Duodenal mucosa (tissue), 2 donors: Measurements from ENCODE around the gene CLSTN3.

ENCODE experiments used
- H3K27ac ChIP-seq: one replicate; pipeline ENCODE4 v1.7.0; 2013; ENCODE audit warnings: low read depth, low read length
- H3K27me3 ChIP-seq, 2 donors: one replicate each; pipeline ENCODE4 v1.7.0; 2013; ENCODE audit warnings: low read length in 2 of 2, control low read depth in 1 of 2; ENCODE audit not compliant: insufficient read depth in 2 of 2, control insufficient read depth in 1 of 2
- H3K36me3 ChIP-seq, 2 donors: one replicate each; pipeline ENCODE4 v1.7.0; 2013; ENCODE audit warnings: low read length in 2 of 2, control low read depth in 1 of 2; ENCODE audit not compliant: insufficient read depth in 2 of 2, control insufficient read depth in 1 of 2
- H3K4me1 ChIP-seq, 2 donors: one replicate each; pipeline ENCODE4 v1.7.0; 2013; ENCODE audit warnings: low read length in 2 of 2, control low read depth in 1 of 2; ENCODE audit not compliant: insufficient read depth in 2 of 2, control insufficient read depth in 1 of 2
- H3K4me3 ChIP-seq, 2 donors: one replicate each; pipeline ENCODE4 v1.7.0; 2013; ENCODE audit warnings: low read length in 2 of 2, low read depth in 1 of 2
- H3K9ac ChIP-seq, 2 donors: one replicate each; pipeline ENCODE4 v1.7.0; 2013; ENCODE audit warnings: low read length in 2 of 2, low read depth in 1 of 2
- H3K9me3 ChIP-seq, 2 donors: one replicate each; pipeline ENCODE4 v1.7.0; 2013; ENCODE audit warnings: low read length in 2 of 2, control low read depth in 1 of 2; ENCODE audit not compliant: control insufficient read depth in 1 of 2

Gene CLSTN3

GRCh38 chr12:7113389-7113871 is 16.7 kb upstream of the CLSTN3 start:
- Histone ChIP-seq H3K4me1 (peaks cover 20% of the 10 kb centered on the region in 2 donors), H3K27me3 (no peaks in the 10 kb centered on the region), H3K9ac (no peak overlapping the region), H3K36me3 (peaks cover 3 to 4% of the 10 kb centered on the region in 2 donors), H3K4me3 (no peak overlapping the region), H3K27ac (no peak overlapping the region), H3K9me3 (no peaks in the 10 kb centered on the region)

DNA sequence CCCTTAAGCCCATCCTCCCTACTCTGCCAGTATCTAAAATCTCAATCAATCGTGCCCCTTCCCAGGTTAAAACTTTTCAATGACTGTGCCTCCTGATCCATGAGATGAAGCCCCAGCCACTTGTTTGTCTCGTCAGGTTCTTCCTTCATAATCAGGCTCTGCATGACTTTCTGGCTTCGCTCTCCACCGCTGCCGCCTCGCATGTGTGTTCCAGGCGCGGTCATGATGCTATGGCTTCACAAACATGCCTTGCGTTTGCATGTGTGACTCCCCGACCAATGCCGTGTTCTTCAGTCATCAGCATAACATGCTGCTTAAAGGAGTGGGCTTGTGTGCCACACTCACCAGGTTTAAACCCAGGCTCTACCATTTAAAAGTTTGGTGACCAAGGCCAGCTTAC is 16.2 kb upstream of the CLSTN3 start:
- Histone ChIP-seq H3K4me3 (no peak overlapping the region), H3K9ac (no peak overlapping the region), H3K27me3 (no peaks in the 10 kb centered on the region), H3K9me3 (no peaks in the 10 kb centered on the region), H3K36me3 (peaks cover 3 to 4% of the 10 kb centered on the region in 2 donors), H3K4me1 (peaks cover 20 to 21% of the 10 kb centered on the region in 2 donors), H3K27ac (no peak overlapping the region)

DNA sequence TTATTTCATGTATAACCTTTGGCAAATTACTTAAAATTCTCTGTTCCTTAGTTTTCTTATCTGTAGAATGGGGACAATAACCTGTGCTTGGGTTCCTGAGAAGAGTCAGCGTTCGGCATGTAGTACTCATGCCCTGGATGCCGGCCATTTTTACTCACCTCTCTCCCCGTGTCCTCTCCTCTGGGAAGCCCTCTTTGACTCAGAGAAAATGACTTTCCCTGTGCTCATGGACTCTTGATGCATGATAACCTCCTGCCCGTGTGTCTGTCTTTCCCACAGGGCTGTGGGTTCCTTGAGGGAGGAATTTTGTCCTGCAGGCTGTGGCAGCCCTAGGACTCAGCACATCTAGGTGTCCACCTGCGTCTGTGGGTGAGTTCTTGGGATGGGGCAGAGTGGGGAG is 15.3 kb upstream of the CLSTN3 start:
- H3K9me3 ChIP-seq: no peaks in the 10 kb centered on the region
- no peak overlapping the region for H3K4me3 ChIP-seq
- H3K9ac ChIP-seq: no peak overlapping the region
- H3K36me3 ChIP-seq: peaks cover 3 to 4% of the 10 kb centered on the region in 2 donors
- peaks cover 14% of the 10 kb centered on the region in 2 donors for H3K4me1 ChIP-seq
- no peak overlapping the region for H3K27ac ChIP-seq
- H3K27me3 ChIP-seq: no peaks in the 10 kb centered on the region

- H3K4me3 ChIP-seq: no peak overlapping the region
- no peak overlapping the region for H3K9ac ChIP-seq
- H3K27me3 ChIP-seq: no peaks in the 10 kb centered on the region
- H3K36me3 ChIP-seq: peaks cover 3 to 4% of the 10 kb centered on the region in 2 donors
- H3K4me1 ChIP-seq: peaks cover 14% of the 10 kb centered on the region in 2 donors
- H3K27ac ChIP-seq: no peak overlapping the region
- H3K9me3 ChIP-seq: no peaks in the 10 kb centered on the region
Observed at GRCh38 chr12:7116196-7116595, 14.0 kb upstream of the CLSTN3 start.

DNA sequence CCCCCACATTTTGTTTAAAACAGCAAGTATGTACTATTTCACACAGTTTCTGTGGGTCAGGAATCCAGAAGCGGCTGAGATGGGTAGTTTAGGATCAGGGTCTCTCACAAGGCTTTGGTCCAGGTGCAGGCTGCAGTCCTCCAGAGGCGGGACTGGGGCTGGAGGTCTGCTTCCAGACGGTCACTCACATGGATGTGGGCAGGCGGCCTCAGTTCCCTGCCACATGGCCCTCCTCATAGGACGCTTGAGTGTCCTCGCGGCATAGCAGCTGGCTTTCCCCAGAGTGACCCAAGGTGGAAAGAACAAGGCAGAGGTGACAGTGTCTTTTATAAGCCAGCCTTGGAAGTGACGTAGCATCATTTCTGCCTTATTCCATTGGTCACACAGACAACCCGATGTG is 13.3 kb upstream of the CLSTN3 start:
- H3K27me3 ChIP-seq: no peaks in the 10 kb centered on the region
- H3K4me1 ChIP-seq: peaks cover 14% of the 10 kb centered on the region in 2 donors
- H3K9me3 ChIP-seq: no peaks in the 10 kb centered on the region
- H3K36me3 ChIP-seq: peaks cover 3 to 4% of the 10 kb centered on the region in 2 donors
- no peak overlapping the region for H3K9ac ChIP-seq
- H3K27ac ChIP-seq: no peak overlapping the region
- no peak overlapping the region for H3K4me3 ChIP-seq

- peaks cover 3 to 4% of the 10 kb centered on the region in 2 donors for H3K36me3 ChIP-seq
- no peak overlapping the region for H3K4me3 ChIP-seq
- peaks cover 14% of the 10 kb centered on the region in 2 donors for H3K4me1 ChIP-seq
- H3K9me3 ChIP-seq: no peaks in the 10 kb centered on the region
- no peak overlapping the region for H3K9ac ChIP-seq
- H3K27ac ChIP-seq: no peak overlapping the region
- H3K27me3 ChIP-seq: no peaks in the 10 kb centered on the region
Observed at GRCh38 chr12:7117670-7118069, 12.5 kb upstream of the CLSTN3 start.

DNA sequence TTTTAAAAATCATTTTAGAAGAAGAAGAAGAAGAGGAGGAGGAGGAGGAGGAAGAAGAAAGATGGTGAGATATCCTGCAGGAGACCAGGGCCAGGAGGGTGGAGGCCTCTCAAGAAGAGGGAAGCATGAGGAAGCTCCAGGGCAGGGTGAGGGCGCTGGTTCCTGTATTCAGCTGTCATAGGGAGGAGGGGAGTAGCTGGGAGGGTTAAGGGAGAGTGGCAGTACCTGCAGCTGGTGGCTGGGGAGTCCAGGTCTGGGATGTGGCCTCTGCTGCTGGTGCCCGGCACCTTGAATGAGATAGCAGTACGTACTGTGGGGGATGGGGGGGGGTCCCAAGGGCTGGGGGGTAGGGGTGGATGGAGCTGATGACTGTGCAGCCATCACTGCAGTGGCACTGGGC is 11.3 kb upstream of the CLSTN3 start:
- Histone ChIP-seq H3K36me3 (peaks cover 3 to 4% of the 10 kb centered on the region in 2 donors), H3K9ac (no peak overlapping the region), H3K4me1 (peaks cover 15 to 22% of the 10 kb centered on the region in 2 donors)

DNA sequence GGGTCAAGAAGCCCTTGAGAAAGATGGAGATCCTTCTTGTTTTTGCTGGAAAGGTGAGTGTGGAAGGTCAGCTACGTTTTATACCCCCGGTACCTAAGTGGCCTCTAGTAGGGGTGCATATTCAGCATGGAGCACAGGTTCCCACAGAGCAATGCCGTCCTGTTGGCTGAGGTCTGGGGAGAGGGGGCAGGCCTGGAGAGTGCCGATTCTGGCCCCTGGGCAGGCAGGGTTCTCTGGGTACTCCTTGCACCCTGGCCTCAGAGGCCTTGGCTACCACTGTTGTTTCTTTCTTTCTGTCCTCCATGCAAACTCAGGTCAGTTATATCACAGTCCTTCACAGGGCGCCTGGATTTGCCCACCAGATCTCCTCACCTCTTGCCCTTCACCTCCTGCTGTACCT is 10.0 kb upstream of the CLSTN3 start:
- H3K9ac ChIP-seq: no peak overlapping the region
- H3K36me3 ChIP-seq: peaks cover 0 to 4% of the 10 kb centered on the region in 2 donors
- peaks cover 16 to 22% of the 10 kb centered on the region in 2 donors for H3K4me1 ChIP-seq
- no peaks in the 10 kb centered on the region for H3K9me3 ChIP-seq
- H3K27me3 ChIP-seq: no peaks in the 10 kb centered on the region
- no peak overlapping the region for H3K4me3 ChIP-seq
- H3K27ac ChIP-seq: no peak overlapping the region

More for the DNA sequence above, 11.3 kb upstream of the CLSTN3 start:
- Histone ChIP-seq H3K4me3 (no peak overlapping the region), H3K9me3 (no peaks in the 10 kb centered on the region), H3K27ac (no peak overlapping the region), H3K27me3 (no peaks in the 10 kb centered on the region)

DNA sequence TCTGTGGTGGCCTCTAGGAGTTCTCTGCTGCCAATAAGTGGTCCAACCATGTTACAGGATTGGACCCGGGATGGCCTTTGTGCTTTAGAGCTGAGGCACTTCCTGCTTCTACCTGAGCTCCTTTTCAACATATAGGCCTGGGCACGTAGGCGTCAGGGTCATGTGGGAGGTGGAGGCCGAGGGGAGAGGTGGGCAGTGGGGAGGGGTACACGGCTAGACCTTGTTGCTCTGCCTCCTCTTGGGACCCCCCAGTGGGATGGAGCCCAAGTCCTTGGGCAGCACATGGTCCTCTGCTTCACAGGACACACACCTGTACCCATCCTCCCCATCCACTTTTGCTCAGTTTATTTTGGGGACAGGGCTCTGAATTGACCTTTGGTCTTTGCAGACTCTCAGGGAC is 8.8 kb upstream of the CLSTN3 start:
- H3K4me3 ChIP-seq: no peak overlapping the region
- no peaks in the 10 kb centered on the region for H3K27me3 ChIP-seq
- H3K9me3 ChIP-seq: no peaks in the 10 kb centered on the region
- peaks cover 16 to 22% of the 10 kb centered on the region in 2 donors for H3K4me1 ChIP-seq
- H3K27ac ChIP-seq: no peak overlapping the region
- H3K9ac ChIP-seq: no peak overlapping the region
- H3K36me3 ChIP-seq: peaks cover 0 to 2% of the 10 kb centered on the region in 2 donors

- Histone ChIP-seq H3K4me3 (no peak overlapping the region), H3K4me1 (peaks cover 11 to 16% of the 10 kb centered on the region in 2 donors), H3K9me3 (no peaks in the 10 kb centered on the region), H3K27me3 (no peaks in the 10 kb centered on the region), H3K9ac (no peak overlapping the region), H3K36me3 (no peaks in the 10 kb centered on the region), H3K27ac (no peak overlapping the region)
Observed at GRCh38 chr12:7122811-7123769, 7.1 kb upstream of the CLSTN3 start.
